ENCODE data around the gene SSH2.

SSH2 gene

GRCh38 chr17:29927546-29927945 lies 2.5 kb downstream of the SSH2 start:
- Histone ChIP-seq H3K4me1 (peaks cover 0 to 21% (median 13%) of the 10 kb centered on the region in 4 donors), H3K36me3 (no peaks in the 10 kb centered on the region), H3K9me3 (no peaks in the 10 kb centered on the region), H3K27me3 (no peaks in the 10 kb centered on the region), H3K4me3 (no peak overlapping the region), H3K27ac (no peak overlapping the region)
- TF ChIP-seq CTCF (IDR thresholded peaks at IDR 0.05), result no peak
- DNase-seq, result no peak
- intact Hi-C loops (cut with DNase I; ENCODE audit: low total_unique reads), result no loop called here

- peaks cover 0 to 10% (median 7%) of the 10 kb centered on the region in 4 donors for H3K4me1 ChIP-seq
- intact Hi-C loops (cut with DNase I; ENCODE audit: low total_unique reads), result no loop called here
- no peak for TF ChIP-seq CTCF (IDR thresholded peaks at IDR 0.05)
Measured at GRCh38 chr17:29924786-29925185, 5.2 kb downstream of the SSH2 start.

GRCh38 chr17:29918922-29919856 lies 10.8 kb downstream of the SSH2 start:
- no peak for TF ChIP-seq CTCF (IDR thresholded peaks at IDR 0.05)
- intact Hi-C loops (cut with DNase I; ENCODE audit: low total_unique reads), result no loop called here
- Histone ChIP-seq H3K27ac (no peak overlapping the region), H3K4me3 (no peak overlapping the region), H3K4me1 (peaks cover 0 to 5% (median 0%) of the 10 kb centered on the region in 4 donors), H3K36me3 (no peaks in the 10 kb centered on the region), H3K27me3 (no peaks in the 10 kb centered on the region), H3K9me3 (no peaks in the 10 kb centered on the region)
- no peak for DNase-seq

More at GRCh38 chr17:29924786-29925185, 5.2 kb downstream of the SSH2 start:
- Histone ChIP-seq H3K9me3 (no peaks in the 10 kb centered on the region), H3K4me3 (no peak overlapping the region), H3K27ac (no peak overlapping the region), H3K27me3 (no peaks in the 10 kb centered on the region), H3K36me3 (no peaks in the 10 kb centered on the region)
- no peak for DNase-seq

- DNase-seq, result no peak
- Histone ChIP-seq H3K36me3 (no peaks in the 10 kb centered on the region), H3K27me3 (no peaks in the 10 kb centered on the region), H3K4me1 (peaks cover 0 to 5% (median 0%) of the 10 kb centered on the region in 4 donors), H3K4me3 (no peak overlapping the region), H3K9me3 (no peaks in the 10 kb centered on the region), H3K27ac (no peak overlapping the region)
- intact Hi-C loops (cut with DNase I; ENCODE audit: low total_unique reads), result no loop called here
- TF ChIP-seq CTCF (IDR thresholded peaks at IDR 0.05), result no peak
Measured at GRCh38 chr17:29918016-29918415, 12.0 kb downstream of the SSH2 start.

- DNase-seq, result no peak
- no peaks in the 10 kb centered on the region for H3K36me3 ChIP-seq
- no peaks in the 10 kb centered on the region for H3K27me3 ChIP-seq
- no peaks in the 10 kb centered on the region for H3K9me3 ChIP-seq
- no peak for TF ChIP-seq CTCF (IDR thresholded peaks at IDR 0.05)
- intact Hi-C loops (cut with DNase I; ENCODE audit: low total_unique reads), result no loop called here
- no peak overlapping the region for H3K4me3 ChIP-seq
- no peak overlapping the region for H3K27ac ChIP-seq
- peaks cover 0 to 5% (median 0%) of the 10 kb centered on the region in 4 donors for H3K4me1 ChIP-seq
Measured at GRCh38 chr17:29914819-29915537, 15.1 kb downstream of the SSH2 start.

Data from tibial artery (tissue), 4 donors.